GM12892 (cell line): ENCODE results near the gene TIAM1.

Source experiments
- POLR2A ChIP-seq: IDR thresholded peaks from 2 replicates; pipeline ENCODE4 v1.6.1; 2011; ENCODE audit warnings: low read depth, low read length, control low read depth
- TAF1 ChIP-seq: IDR thresholded peaks from 2 replicates; pipeline ENCODE4 v1.6.1; 2011; ENCODE audit warnings: low read depth, mild to moderate bottlenecking, control low read depth, low read length, borderline replicate concordance

- TF ChIP-seq POLR2A (no peak), TAF1 (no peak)
Observed at GRCh38 chr21:31099122-31099521, 244.9 kb downstream of the TIAM1 start.
